Measurements from ENCODE around the gene HUS1. TPM values are rescaled to one million over a fixed set of nuclear protein-coding genes. Genes with fewer than 3 reads are reported as not detected.
A peak's percentile ranks its signal among the peaks of the same experiment; 100 is the strongest.

Gene HUS1
- total RNA-seq, 2 experiments from 2014 or later = 34.1 to 35.0 TPM

DNA sequence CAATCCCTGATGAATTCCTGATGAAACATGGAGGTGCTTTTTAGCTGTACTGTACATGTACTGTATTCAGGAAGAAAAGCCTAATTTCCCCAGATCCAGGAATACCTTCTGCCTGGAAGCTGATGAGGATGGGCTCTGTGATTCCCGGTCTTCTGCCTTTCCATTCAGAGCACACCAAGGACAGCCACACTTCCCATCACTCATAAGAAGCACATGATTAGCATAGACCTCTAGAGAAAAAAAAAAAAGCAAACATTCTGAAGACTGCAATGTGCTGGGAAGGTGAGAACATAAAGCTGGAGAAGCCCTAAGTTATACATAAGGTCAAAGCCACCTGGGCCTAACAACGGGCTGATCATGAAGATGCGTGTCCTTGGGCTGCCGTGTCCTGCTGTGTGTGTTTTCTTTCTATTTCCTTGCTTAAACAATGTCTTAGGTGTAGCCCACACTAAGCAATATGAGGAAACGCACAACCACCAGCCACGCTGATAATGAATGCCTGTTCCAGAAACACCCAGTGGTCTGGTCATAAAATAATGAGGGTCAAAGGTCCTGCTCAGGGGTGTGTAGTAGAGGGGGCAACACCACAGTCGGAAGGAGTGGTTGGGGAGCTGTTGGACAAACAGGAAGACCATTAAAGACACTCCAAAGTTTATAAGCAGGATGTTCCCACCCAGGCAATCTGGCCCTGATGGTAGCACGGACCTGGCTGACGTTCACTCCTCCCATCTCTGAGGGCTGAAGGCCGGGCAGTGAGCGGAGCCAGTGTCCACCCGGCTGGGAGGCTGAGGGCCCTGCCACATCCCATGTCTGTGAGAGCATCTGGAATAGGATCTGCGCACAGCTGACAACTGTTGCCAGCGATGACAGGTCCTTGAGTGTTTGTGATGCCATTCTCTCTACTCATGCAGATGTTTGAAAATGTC, 39.1 kb downstream of the HUS1 start:
- no peaks in the 10 kb centered on the region for H3K9me3 Mint-ChIP-seq
- H3K4me3 Mint-ChIP-seq = no peak overlapping the region
- ChIA-PET CTCF (interaction anchor here (1.4 kb wide), 2 partner anchors 28 to 215 kb away, joined by 3 read pairs; no protein-coding TSS in a partner anchor), POLR2A (no interaction called here)
- H3K27me3 Mint-ChIP-seq = peaks cover 2% of the 10 kb centered on the region
- peaks cover 31% of the 10 kb centered on the region for H3K4me1 Mint-ChIP-seq
- DNase-seq = no peak
- H3K27ac Mint-ChIP-seq = no peak overlapping the region
- H3K36me3 Mint-ChIP-seq (ENCODE audit: low read depth) = no peaks in the 10 kb centered on the region

DNA sequence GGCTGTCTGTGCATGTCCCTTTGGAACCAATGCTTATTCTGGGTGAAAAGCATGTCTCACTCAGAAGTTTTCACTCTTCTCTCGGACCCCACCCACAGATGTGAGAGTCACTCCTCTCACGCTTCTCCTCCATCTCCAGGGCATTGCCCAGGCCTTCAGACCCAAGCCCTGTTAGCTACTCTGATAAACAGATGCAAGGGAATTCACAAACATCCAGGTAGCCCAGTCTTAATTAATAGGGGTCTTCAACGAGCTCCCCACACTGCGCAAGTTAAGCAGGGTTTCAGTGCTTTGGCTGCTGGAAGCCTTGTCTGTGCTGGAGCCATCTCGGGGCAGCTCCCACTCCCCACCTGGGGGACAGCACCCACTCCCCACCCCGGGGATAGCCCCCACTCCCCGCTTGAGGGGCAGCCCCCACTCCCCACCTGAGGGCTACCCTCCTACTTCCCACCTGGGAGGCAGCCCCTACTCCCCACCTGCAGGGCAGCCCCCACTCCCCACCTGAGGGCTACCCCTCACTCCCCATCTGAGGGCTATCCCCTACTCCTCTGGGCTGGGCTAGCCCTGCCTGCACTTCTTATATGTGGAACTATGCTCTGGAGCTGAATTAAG, 39.9 kb downstream of the HUS1 start:
- ChIA-PET POLR2A (no interaction called here), CTCF (interaction anchor here (1.4 to 2.5 kb wide), 2 partner anchors 29 to 215 kb away, joined by 3 to 9 read pairs; no protein-coding TSS in a partner anchor)
- peaks cover 2% of the 10 kb centered on the region for H3K27me3 Mint-ChIP-seq

DNA sequence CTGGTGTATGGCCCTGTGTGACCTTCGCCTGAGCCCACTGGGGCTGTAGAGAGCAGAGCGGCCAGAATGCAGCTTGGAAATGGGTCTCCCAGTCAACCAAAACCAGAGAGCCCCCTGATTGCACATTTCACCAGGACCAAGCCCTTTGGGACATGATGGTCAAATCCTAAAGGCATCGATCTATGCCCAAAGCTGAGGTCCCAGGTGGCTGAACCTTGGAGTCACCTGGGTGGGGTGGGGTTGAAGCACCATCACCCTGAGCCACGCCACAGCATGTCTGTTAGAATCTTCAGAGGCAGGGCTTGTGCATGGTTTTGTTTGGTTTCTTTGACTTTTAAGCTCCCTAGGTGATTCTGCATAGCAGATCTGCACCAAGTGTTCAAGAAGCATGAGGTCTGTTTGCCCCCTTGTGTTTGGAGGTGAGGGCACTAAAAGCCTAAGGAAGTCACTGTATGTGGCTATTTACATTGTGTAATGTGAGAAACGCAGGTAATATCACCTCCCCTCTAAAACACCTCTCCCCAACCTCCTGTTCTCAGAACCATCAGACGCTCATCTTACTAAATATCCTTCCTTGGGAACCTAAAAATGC, 40.7 kb downstream of the HUS1 start:
- no peak overlapping the region for H3K27ac Mint-ChIP-seq
- H3K36me3 Mint-ChIP-seq (ENCODE audit: low read depth) = no peaks in the 10 kb centered on the region
- peaks cover 31% of the 10 kb centered on the region for H3K4me1 Mint-ChIP-seq
- no peak for DNase-seq
- H3K9me3 Mint-ChIP-seq = no peaks in the 10 kb centered on the region
- no peak overlapping the region for H3K4me3 Mint-ChIP-seq
- ChIA-PET POLR2A (no interaction called here), CTCF (interaction anchor here (1.4 to 2.5 kb wide), 2 partner anchors 30 to 216 kb away, joined by 3 to 9 read pairs; no protein-coding TSS in a partner anchor)
- peaks cover under 1% of the 10 kb centered on the region for H3K27me3 Mint-ChIP-seq

More for the DNA sequence above, 39.9 kb downstream of the HUS1 start:
- Mint-ChIP-seq H3K4me1 (peaks cover 31% of the 10 kb centered on the region), H3K4me3 (no peak overlapping the region), H3K36me3 (ENCODE audit: low read depth) (no peaks in the 10 kb centered on the region), H3K27ac (no peak overlapping the region), H3K9me3 (no peaks in the 10 kb centered on the region)
- no peak for DNase-seq

DNA sequence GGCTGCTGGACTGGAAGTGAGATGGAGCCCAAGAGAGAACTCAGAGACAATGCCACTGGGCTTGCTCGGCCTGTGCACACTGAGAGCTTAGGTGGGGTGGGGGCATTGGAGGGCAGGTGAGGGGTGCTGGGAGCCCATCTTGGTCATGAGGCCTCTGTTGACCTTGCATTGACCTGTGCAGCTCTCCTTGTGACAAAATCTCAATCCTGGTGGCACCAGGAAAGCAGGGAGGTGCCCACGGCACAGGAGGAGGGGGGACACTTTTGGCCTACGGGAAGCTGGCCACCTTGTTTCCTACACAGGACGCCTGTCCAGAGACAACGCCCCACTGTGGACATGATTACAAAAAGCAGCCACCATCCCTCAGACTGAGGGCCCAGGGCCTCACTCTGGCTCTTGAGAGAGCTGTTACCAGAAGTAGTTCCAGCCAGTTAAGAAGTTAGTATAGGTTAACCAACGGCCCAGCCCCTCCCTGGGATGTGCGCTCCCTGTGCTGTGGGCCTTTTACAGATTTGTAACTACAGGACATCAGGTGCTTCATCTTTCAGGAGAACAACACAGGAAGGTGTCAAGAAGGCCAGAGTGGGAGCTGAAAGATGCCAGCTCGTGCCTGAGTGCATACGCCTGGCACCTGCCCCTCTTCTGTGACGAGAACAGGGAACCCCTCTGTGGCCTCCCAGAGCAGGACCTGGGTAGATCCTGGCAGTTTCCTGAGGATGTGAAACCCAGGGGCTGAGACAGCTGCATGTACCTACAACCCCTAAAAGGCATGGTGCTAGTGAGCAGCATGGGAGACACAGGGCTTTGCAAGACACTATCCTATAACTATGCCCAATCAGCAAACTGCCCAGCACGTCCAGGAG, 41.5 kb downstream of the HUS1 start:
- no peaks in the 10 kb centered on the region for H3K27me3 Mint-ChIP-seq
- no peaks in the 10 kb centered on the region for H3K9me3 Mint-ChIP-seq
- H3K4me1 Mint-ChIP-seq = peaks cover 31% of the 10 kb centered on the region
- POLR2A ChIA-PET = interaction anchor here (0.6 kb wide), 1 partner anchor 78 kb away, joined by 3 read pairs; no protein-coding TSS in a partner anchor
- H3K36me3 Mint-ChIP-seq (ENCODE audit: low read depth) = no peaks in the 10 kb centered on the region
- H3K27ac Mint-ChIP-seq = peak overlapping the region; percentile 70
- CTCF ChIA-PET = interaction anchor here (2.5 kb wide), 1 partner anchor 217 kb away, joined by 9 read pairs; no protein-coding TSS in a partner anchor
- DNase-seq = no peak
- peak overlapping the region; percentile 22 for H3K4me3 Mint-ChIP-seq

DNA sequence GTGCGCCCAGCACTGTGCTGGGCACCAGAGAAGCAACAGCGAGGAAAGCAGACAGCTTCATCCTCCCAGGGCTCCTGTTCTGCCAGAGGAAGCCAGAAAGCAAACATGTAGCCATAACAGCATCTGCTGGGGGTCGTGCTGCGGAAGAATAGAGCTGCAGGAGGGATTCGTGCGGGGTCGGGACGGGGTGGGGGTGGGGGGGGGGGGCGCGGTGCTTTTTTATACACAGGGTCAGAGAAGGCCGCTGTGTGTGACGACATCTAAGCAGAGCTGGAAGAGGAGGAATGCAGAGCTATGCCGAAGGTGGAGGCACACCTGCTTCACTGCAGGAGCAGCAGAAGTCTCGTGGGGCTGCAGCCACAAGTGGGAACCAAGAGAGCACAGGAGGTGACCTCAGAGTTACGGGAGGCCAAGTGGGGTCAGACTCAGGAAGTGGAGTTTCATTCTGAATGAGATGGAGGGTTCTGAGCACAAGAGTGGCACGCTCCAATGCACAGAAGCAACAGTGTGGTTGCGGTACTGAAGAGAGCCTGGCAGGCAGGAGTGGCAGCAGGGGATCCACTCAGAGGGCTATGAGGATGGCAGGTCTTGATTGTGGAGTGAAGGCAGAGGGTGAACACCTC, 42.2 kb downstream of the HUS1 start:
- Mint-ChIP-seq H3K4me3 (peak overlapping the region; percentile 22), H3K4me1 (peaks cover 31% of the 10 kb centered on the region), H3K36me3 (ENCODE audit: low read depth) (no peaks in the 10 kb centered on the region), H3K27me3 (no peaks in the 10 kb centered on the region), H3K27ac (peak overlapping the region; percentile 70), H3K9me3 (no peaks in the 10 kb centered on the region)
- ChIA-PET CTCF (interaction anchor here (0.9 to 2.5 kb wide), 2 partner anchors 41 to 218 kb away, joined by 3 to 9 read pairs; no protein-coding TSS in a partner anchor), POLR2A (interaction anchor here (0.6 kb wide), 1 partner anchor 77 kb away, joined by 3 read pairs; no protein-coding TSS in a partner anchor)
- peak; percentile 65 for DNase-seq

DNA sequence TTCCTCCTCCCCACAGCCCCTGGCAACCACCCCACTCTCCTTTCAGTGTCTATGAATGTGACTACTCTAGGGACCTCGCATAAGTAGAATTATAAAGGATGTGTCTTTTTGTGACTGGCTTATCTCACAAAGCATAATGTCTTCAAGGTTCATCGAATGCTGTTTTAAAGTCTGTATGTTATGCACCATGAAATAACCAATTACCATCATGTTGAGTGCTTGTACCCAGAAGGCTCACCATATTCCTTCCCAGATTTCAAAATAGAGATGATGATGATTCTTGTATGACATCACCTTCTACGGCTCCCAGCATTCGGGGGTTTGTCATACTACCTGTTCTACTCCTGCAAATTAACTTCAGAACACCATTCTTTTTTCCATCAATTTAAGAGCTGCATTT, 43.1 kb downstream of the HUS1 start:
- CTCF ChIA-PET = interaction anchor here (0.9 to 3.3 kb wide), 2 partner anchors 9 to 42 kb away, joined by 3 to 12 read pairs; no protein-coding TSS in a partner anchor

DNA sequence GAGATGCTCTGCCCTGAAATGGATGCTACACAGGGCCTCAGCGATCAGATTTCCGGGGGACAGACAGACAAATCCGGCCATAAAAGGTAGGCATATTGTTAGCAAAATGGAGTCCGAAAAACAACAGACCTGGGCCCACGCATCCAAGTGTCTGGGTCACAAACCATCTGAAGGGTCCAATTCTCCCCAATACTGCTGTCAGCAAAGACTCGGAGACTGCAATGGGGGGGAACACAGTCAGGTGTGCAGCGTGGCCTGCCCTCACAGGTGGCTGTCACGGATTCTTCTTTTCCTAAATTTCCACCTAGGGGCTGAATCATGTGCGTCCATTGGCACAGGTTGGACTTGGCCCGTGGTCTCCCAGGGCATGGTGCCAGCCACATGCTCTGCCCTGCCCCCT, 44.1 kb downstream of the HUS1 start:
- CTCF ChIA-PET = interaction anchor here (3.3 kb wide), 1 partner anchor 10 kb away, joined by 12 read pairs; no protein-coding TSS in a partner anchor
- Mint-ChIP-seq H3K36me3 (ENCODE audit: low read depth) (no peaks in the 10 kb centered on the region), H3K27me3 (no peaks in the 10 kb centered on the region), H3K9me3 (no peaks in the 10 kb centered on the region), H3K4me1 (peaks cover 31% of the 10 kb centered on the region), H3K27ac (no peak overlapping the region), H3K4me3 (no peak overlapping the region)
- no peak for DNase-seq
- POLR2A ChIA-PET = no interaction called here

More for the DNA sequence above, 43.1 kb downstream of the HUS1 start:
- no peaks in the 10 kb centered on the region for H3K27me3 Mint-ChIP-seq
- POLR2A ChIA-PET = no interaction called here
- H3K9me3 Mint-ChIP-seq = no peaks in the 10 kb centered on the region
- H3K36me3 Mint-ChIP-seq (ENCODE audit: low read depth) = no peaks in the 10 kb centered on the region
- H3K4me3 Mint-ChIP-seq = no peak overlapping the region
- no peak overlapping the region for H3K27ac Mint-ChIP-seq
- H3K4me1 Mint-ChIP-seq = peaks cover 31% of the 10 kb centered on the region
- DNase-seq = no peak

DNA sequence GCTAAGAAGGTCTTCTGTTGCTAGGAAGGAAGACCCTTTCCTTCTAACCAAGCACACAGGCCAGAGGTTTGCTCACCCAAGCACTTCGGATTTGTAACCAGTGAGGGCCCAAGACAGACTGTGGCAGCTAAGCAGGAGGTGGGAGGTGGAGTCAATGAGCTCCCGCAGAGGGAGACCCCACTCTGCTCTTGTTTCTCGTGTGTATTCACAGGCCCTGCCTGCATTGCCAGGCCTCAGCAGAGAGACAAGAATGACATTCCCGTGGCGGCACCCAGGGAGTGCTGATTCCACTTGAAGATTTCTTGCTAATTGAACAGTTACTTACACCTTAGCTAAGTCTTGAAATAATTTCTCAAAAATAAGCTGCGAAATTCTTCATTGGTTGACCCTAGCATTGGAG, 44.6 kb downstream of the HUS1 start:
- no peaks in the 10 kb centered on the region for H3K27me3 Mint-ChIP-seq
- peaks cover 1% of the 10 kb centered on the region for H3K9me3 Mint-ChIP-seq
- no peak overlapping the region for H3K27ac Mint-ChIP-seq
- no peak overlapping the region for H3K4me3 Mint-ChIP-seq
- no peak for DNase-seq
- no peaks in the 10 kb centered on the region for H3K36me3 Mint-ChIP-seq (ENCODE audit: low read depth)
- ChIA-PET POLR2A (no interaction called here), CTCF (interaction anchor here (3.3 kb wide), 1 partner anchor 10 kb away, joined by 12 read pairs; no protein-coding TSS in a partner anchor)
- H3K4me1 Mint-ChIP-seq = peaks cover 30% of the 10 kb centered on the region

DNA sequence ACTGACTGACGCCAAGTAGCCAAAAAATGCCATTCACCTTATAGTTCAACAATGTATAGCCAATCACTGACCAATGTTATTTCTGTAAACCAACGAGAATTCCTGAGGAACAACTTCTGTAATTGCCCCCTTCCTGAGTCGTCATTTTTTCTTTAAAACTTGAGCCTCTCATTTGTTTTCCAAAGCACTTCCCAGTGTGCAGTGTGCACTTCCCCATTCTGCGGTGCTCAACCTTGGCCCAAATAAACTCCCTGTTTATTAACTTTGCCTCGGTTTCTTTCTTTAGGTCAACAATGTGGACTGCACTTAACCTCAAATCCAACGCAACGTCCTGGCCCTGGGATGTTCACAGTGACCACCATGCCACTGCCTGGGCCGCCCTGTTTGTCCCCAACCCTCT, 46.2 kb downstream of the HUS1 start:
- peaks cover 3% of the 10 kb centered on the region for H3K9me3 Mint-ChIP-seq
- H3K27me3 Mint-ChIP-seq = no peaks in the 10 kb centered on the region
- ChIA-PET POLR2A (interaction anchor here (1.0 kb wide), 1 partner anchor 12 kb away, joined by 3 read pairs; no protein-coding TSS in a partner anchor), CTCF (interaction anchor here (1.5 to 3.3 kb wide), 2 partner anchors 12 to 178 kb away, joined by 3 to 12 read pairs; no protein-coding TSS in a partner anchor)
- no peaks in the 10 kb centered on the region for H3K36me3 Mint-ChIP-seq (ENCODE audit: low read depth)
- H3K4me1 Mint-ChIP-seq = peaks cover 20% of the 10 kb centered on the region
- no peak overlapping the region for H3K27ac Mint-ChIP-seq
- no peak for DNase-seq
- no peak overlapping the region for H3K4me3 Mint-ChIP-seq

DNA sequence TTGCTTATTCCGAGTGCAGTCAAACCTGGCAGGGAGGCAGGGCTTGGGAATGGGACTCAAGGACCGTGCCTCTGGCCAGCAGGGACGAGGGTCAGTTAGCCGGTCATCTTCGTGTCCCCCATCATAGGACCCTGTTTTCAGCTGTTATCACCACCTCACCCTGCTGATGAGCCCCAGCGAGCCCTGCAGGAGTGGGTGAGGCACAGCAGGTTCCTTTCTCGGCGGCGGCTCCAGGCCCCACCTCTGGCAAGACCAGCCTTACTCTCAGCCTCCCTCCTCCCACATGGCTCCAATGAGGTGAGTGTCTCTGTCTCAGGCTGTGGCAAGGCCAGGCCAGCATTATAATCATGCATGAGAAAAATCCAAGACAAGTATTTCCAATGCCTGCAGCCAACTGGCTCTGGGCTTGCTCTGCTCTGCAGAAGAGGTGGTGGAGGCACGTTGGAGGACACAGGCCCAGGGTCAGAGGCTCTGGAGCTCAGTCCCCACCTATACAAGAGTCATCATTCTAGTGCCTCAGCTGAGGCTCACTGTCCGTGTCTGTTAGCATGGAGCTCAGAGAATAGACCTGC, 46.9 kb downstream of the HUS1 start:
- ChIA-PET CTCF (interaction anchor here (1.5 kb wide), 1 partner anchor 178 kb away, joined by 3 read pairs; no protein-coding TSS in a partner anchor), POLR2A (no interaction called here)
- H3K27me3 Mint-ChIP-seq = no peaks in the 10 kb centered on the region
- no peak overlapping the region for H3K27ac Mint-ChIP-seq
- no peak overlapping the region for H3K4me3 Mint-ChIP-seq
- no peaks in the 10 kb centered on the region for H3K36me3 Mint-ChIP-seq (ENCODE audit: low read depth)
- DNase-seq = no peak
- peaks cover 13% of the 10 kb centered on the region for H3K4me1 Mint-ChIP-seq
- peaks cover 3% of the 10 kb centered on the region for H3K9me3 Mint-ChIP-seq

DNA sequence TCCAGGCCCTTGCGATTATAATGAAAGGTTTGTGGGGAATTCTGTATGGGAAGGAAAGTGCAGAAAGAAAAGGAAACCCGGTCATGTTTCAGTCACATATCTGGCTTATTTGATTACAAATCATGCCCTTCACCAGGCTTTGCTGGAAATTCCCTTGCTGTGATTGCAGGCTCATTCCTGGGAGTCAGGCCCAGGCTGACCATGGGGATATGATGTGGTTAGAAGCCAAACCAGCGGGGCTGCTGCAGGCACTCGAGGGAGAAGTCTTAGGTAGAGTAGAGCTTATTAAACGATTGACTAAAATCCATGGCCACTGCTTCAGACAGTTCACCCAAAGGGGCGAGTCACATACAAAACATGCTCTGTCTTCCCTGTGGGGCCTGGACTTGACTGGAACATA, 47.4 kb downstream of the HUS1 start:
- H3K27me3 Mint-ChIP-seq = no peaks in the 10 kb centered on the region
- ChIA-PET CTCF (no interaction called here), POLR2A (no interaction called here)
- no peaks in the 10 kb centered on the region for H3K36me3 Mint-ChIP-seq (ENCODE audit: low read depth)
- no peak overlapping the region for H3K4me3 Mint-ChIP-seq
- H3K4me1 Mint-ChIP-seq = peaks cover 8% of the 10 kb centered on the region
- H3K9me3 Mint-ChIP-seq = peaks cover 3% of the 10 kb centered on the region
- no peak for DNase-seq
- H3K27ac Mint-ChIP-seq = no peak overlapping the region

Data from activated CD4-positive, alpha-beta memory T cell treated with anti-CD3 and anti-CD28 coated beads, Interleukin-2, amount 10 ng/mL, durations not matched to agents 7 days and 5 days (primary cell).